HepG2 (cell line): Measurements from ENCODE around the gene IFIT1B. TPM values are rescaled to one million over a fixed set of nuclear protein-coding genes. Genes with fewer than 3 reads are reported as not detected.
A peak's percentile ranks its signal among the peaks of the same experiment; 100 is the strongest.

Experiments used
- CBX2 ChIP-seq, 2 experiments: fragments of 200-600 bp in 1 of 2; sonication (generic); formaldehyde crosslinking in 1 of 2; IDR thresholded peaks; 2 replicates each; pipeline versions ENCODE4 v1.7.0 to v1.8.1; 2018 to 2022; ENCODE audit warnings: low read depth in 2 of 2, low read length in 1 of 2, mild to moderate bottlenecking in 1 of 2, missing genetic modification reagents in 1 of 2
- CCAR2 ChIP-seq: fragments of 200-400 bp; formaldehyde crosslinking; optimal IDR thresholded peaks from 2 replicates; pipeline ENCODE3; 2018; ENCODE audit warnings: low read depth, mild to moderate bottlenecking, low read length, moderate library complexity
- ELF3 ChIP-seq: IDR thresholded peaks from 2 replicates; pipeline ENCODE4 v1.6.1; 2016; ENCODE audit warnings: missing genetic modification reagents, missing compliant biosample characterization
- ETV5 ChIP-seq: IDR thresholded peaks from 2 replicates; pipeline ENCODE4 v1.6.1; 2018; ENCODE audit warnings: missing biosample characterization, missing genetic modification reagents, inconsistent platforms, borderline replicate concordance
- IRF2 ChIP-seq: IDR thresholded peaks from 2 replicates; pipeline ENCODE4 v1.6.1; 2018; ENCODE audit warnings: missing genetic modification reagents, missing compliant biosample characterization
- KDM6A ChIP-seq: IDR thresholded peaks from 2 replicates; pipeline ENCODE4 v1.6.1; 2016; ENCODE audit warnings: low read depth
- MED13 ChIP-seq: sonication (generic); formaldehyde crosslinking; IDR thresholded peaks from 2 replicates; pipeline ENCODE4 v1.5.0; 2020; ENCODE audit warnings: missing genetic modification reagents
- NRL ChIP-seq: sonication (generic); formaldehyde crosslinking; IDR thresholded peaks from 2 replicates; pipeline ENCODE4 v1.5.0; 2020; ENCODE audit warnings: missing genetic modification reagents, mild to moderate bottlenecking, moderate library complexity, borderline replicate concordance
- PHF5A ChIP-seq: IDR thresholded peaks from one replicate; pipeline ENCODE4 v1.6.1; 2018; ENCODE audit warnings: low read depth, missing genetic modification reagents; ENCODE audit not compliant: unreplicated experiment
- RBM39 ChIP-seq: fragments of 200-400 bp; formaldehyde crosslinking; IDR thresholded peaks from one replicate; pipeline ENCODE4 v1.6.1; 2018; ENCODE audit warnings: antibody characterized with exemption, mild to moderate bottlenecking, low read depth, low read length; ENCODE audit not compliant: poor library complexity, severe bottlenecking
- SP1 ChIP-seq, 2 experiments: fragments of 450-650 bp in 1 of 2; sonication (generic) in 1 of 2; formaldehyde crosslinking in 1 of 2; IDR thresholded peaks; 2 replicates each; pipeline versions ENCODE4 v1.4.0 to v1.6.1; 2016 to 2020; ENCODE audit warnings: missing genetic modification reagents in 1 of 2
- ZMAT3 ChIP-seq: sonication (generic); formaldehyde crosslinking; conservative IDR thresholded peaks from 2 replicates; pipeline ENCODE4 v1.7.0; 2021; ENCODE audit warnings: missing genetic modification reagents
- ZNF460 ChIP-seq: sonication (generic); formaldehyde crosslinking; IDR thresholded peaks from 2 replicates; pipeline ENCODE4 v1.5.1; 2020; ENCODE audit warnings: missing genetic modification reagents, mild to moderate bottlenecking, borderline replicate concordance
- ZNF558 ChIP-seq: sonication (generic); formaldehyde crosslinking; IDR thresholded peaks from 2 replicates; pipeline ENCODE4 v1.9.0; 2022; ENCODE audit warnings: mild to moderate bottlenecking, missing genetic modification reagents, borderline replicate concordance
- polyA plus RNA-seq, 8 experiments: library from polyadenylated mRNA; depleted of rRNA in 3 of 8; stranded (reverse) in 7 of 8; unstranded in 1 of 8; fragments of >200 nt; fragmentation: Illumina TruSeq in 4 of 8; extraction: Trizol in 4 of 8; gene quantifications; 2 replicates each; pipeline versions ENCODE4 v1.2.1 to v1.2.3, GENCODE V29; 2011 to 2016; ENCODE audit warnings: low read depth in 4 of 8, missing spikeins in 1 of 8, mixed read lengths in 1 of 8; ENCODE audit not compliant: insufficient read depth in 1 of 8
- total RNA-seq, 5 experiments: library from RNA; depleted of rRNA; stranded (reverse); fragments of >200 nt; fragmentation: Illumina TruSeq; extraction: Trizol; gene quantifications; 2 replicates each; pipeline ENCODE4 v1.2.3, GENCODE V29; 2016; ENCODE audit warnings: low read depth in 1 of 5
- TF ChIP-seq, protein P1 (sequence below), 2 experiments: sonication (generic) in 1 of 2; formaldehyde crosslinking in 1 of 2; IDR thresholded peaks; 2 replicates each; pipeline versions ENCODE4 v1.4.0 to v1.6.1; 2016 to 2020; ENCODE audit warnings: borderline replicate concordance in 1 of 2, low read depth in 1 of 2, mild to moderate bottlenecking in 1 of 2, missing genetic modification reagents in 1 of 2
- TF ChIP-seq, protein P2 (sequence below): sonication (generic); formaldehyde crosslinking; conservative IDR thresholded peaks from 2 replicates; pipeline ENCODE4 v1.4.0; 2020; ENCODE audit warnings: mild to moderate bottlenecking, missing genetic modification reagents, moderate library complexity
- TF ChIP-seq, protein P3 (sequence below): sonication (generic); formaldehyde crosslinking; IDR thresholded peaks from 2 replicates; pipeline ENCODE4 v1.5.0; 2020; ENCODE audit warnings: mild to moderate bottlenecking, missing genetic modification reagents

IFIT1B gene
- total and polyA plus RNA-seq, 2 of the 13 experiments (the other 11 are each of a cell fraction or from before 2014, with no cell fraction given): not detected

DNA sequence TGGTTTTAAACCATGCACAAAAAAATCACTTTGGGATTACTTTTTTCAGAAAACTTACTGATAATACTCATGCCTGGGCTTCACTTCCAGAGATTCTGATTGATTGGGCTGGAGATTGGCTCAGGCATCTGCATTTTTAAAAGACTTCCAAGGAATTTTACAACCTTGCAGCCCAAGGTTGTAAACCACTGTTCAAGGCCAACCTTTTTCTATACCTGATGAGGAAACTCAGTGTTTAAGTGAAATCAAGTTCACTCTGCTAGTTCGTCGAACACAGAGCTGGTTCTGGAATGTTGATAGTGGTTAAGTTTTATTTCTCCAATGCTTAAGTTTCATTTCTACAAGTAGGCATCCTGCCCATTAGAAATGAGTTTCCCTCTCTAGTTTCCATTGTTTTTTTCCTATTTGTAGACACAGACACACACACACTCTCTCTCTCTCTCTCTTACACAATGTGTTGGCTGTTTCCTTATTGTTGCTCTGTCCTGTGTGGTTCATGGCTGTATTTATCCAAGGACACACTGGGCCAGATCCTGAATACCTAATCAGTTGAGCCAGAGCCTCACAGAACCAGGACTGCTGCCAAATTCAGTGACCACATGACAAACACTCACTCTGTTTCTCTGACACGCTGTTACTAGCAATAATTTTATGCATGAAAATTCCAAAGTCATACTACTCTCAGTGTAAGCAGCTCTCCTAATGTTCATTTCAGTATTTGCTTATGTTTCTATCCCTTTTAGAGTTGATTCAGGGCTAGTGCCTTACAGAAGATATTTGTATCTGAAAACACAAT lies 3.7 kb upstream of the IFIT1B start (continued):
- TF ChIP-seq, protein P1, sequence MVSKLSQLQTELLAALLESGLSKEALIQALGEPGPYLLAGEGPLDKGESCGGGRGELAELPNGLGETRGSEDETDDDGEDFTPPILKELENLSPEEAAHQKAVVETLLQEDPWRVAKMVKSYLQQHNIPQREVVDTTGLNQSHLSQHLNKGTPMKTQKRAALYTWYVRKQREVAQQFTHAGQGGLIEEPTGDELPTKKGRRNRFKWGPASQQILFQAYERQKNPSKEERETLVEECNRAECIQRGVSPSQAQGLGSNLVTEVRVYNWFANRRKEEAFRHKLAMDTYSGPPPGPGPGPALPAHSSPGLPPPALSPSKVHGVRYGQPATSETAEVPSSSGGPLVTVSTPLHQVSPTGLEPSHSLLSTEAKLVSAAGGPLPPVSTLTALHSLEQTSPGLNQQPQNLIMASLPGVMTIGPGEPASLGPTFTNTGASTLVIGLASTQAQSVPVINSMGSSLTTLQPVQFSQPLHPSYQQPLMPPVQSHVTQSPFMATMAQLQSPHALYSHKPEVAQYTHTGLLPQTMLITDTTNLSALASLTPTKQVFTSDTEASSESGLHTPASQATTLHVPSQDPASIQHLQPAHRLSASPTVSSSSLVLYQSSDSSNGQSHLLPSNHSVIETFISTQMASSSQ (IDR thresholded peaks at IDR 0.05; ENCODE audit: low read depth): peak; percentile 55; the same call in 1 of the 2 replicates
- TF ChIP-seq, protein P1 (CRISPR knock-in tag; IDR thresholded peaks at IDR 0.05; ENCODE audit: borderline replicate concordance): no peak; the same call in 1 of the 2 replicates
- TF ChIP-seq ETV5 (CRISPR knock-in tag) (peak; percentile 46; the same call in 1 of the 2 replicates), ZNF558 (CRISPR knock-in tag) (no peak), NRL (CRISPR knock-in tag) (no peak), ZMAT3 (CRISPR knock-in tag) (no peak), CBX2 (IDR thresholded peaks at IDR 0.05; ENCODE audit: low read depth, low read length) (no peak), CBX2 (CRISPR knock-in tag; IDR thresholded peaks at IDR 0.05; ENCODE audit: low read depth) (no peak), PHF5A (CRISPR knock-in tag) (no peak), IRF2 (CRISPR knock-in tag) (peak; percentile 81; the same call in 1 of the 2 replicates), MED13 (no peak), SP1 (IDR thresholded peaks at IDR 0.05) (no peak), SP1 (CRISPR knock-in tag; IDR thresholded peaks at IDR 0.05) (no peak), KDM6A (peak; percentile 71; the same call in 1 of the 2 replicates), ELF3 (peak; percentile 98), ZNF460 (CRISPR knock-in tag) (no peak), CCAR2 (no peak), RBM39 (no peak)
- TF ChIP-seq, protein P2, sequence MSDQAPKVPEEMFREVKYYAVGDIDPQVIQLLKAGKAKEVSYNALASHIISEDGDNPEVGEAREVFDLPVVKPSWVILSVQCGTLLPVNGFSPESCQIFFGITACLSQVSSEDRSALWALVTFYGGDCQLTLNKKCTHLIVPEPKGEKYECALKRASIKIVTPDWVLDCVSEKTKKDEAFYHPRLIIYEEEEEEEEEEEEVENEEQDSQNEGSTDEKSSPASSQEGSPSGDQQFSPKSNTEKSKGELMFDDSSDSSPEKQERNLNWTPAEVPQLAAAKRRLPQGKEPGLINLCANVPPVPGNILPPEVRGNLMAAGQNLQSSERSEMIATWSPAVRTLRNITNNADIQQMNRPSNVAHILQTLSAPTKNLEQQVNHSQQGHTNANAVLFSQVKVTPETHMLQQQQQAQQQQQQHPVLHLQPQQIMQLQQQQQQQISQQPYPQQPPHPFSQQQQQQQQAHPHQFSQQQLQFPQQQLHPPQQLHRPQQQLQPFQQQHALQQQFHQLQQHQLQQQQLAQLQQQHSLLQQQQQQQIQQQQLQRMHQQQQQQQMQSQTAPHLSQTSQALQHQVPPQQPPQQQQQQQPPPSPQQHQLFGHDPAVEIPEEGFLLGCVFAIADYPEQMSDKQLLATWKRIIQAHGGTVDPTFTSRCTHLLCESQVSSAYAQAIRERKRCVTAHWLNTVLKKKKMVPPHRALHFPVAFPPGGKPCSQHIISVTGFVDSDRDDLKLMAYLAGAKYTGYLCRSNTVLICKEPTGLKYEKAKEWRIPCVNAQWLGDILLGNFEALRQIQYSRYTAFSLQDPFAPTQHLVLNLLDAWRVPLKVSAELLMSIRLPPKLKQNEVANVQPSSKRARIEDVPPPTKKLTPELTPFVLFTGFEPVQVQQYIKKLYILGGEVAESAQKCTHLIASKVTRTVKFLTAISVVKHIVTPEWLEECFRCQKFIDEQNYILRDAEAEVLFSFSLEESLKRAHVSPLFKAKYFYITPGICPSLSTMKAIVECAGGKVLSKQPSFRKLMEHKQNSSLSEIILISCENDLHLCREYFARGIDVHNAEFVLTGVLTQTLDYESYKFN (CRISPR knock-in tag): peak; percentile 76
- TF ChIP-seq, protein P3, sequence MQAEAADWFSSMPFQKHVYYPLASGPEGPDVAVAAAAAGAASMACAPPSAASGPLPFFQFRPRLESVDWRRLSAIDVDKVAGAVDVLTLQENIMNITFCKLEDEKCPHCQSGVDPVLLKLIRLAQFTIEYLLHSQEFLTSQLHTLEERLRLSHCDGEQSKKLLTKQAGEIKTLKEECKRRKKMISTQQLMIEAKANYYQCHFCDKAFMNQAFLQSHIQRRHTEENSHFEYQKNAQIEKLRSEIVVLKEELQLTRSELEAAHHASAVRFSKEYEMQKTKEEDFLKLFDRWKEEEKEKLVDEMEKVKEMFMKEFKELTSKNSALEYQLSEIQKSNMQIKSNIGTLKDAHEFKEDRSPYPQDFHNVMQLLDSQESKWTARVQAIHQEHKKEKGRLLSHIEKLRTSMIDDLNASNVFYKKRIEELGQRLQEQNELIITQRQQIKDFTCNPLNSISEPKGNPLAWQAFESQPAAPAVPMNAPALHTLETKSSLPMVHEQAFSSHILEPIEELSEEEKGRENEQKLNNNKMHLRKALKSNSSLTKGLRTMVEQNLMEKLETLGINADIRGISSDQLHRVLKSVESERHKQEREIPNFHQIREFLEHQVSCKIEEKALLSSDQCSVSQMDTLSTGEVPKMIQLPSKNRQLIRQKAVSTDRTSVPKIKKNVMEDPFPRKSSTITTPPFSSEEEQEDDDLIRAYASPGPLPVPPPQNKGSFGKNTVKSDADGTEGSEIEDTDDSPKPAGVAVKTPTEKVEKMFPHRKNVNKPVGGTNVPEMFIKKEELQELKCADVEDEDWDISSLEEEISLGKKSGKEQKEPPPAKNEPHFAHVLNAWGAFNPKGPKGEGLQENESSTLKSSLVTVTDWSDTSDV (CRISPR knock-in tag): no peak
